GM06990 (cell line): ENCODE data around the gene KIAA0232.

Experiments used
- DNase-seq: peaks from one replicate; pipeline ENCODE4 v3.0.0-alpha.2; 2011; ENCODE audit not compliant: insufficient read length; ENCODE audit errors: extremely low read depth
- H3K27me3 ChIP-seq: replicated peaks from 2 replicates; pipeline ENCODE4 v1.6.0; 2011; ENCODE audit warnings: low read length; ENCODE audit not compliant: control insufficient read depth, insufficient read depth
- H3K36me3 ChIP-seq: 2 replicates; pipeline ENCODE4 v1.5.1; 2011; ENCODE audit warnings: low read length; ENCODE audit not compliant: control insufficient read depth, insufficient read depth
- H3K4me3 ChIP-seq: replicated peaks from 2 replicates; pipeline ENCODE4 v1.5.1; 2011; ENCODE audit warnings: low read depth, mild to moderate bottlenecking, control low read depth, low read length
- CTCF ChIP-seq: IDR thresholded peaks from 2 replicates; pipeline ENCODE4 v1.5.1; 2011; ENCODE audit warnings: low read length, control low read depth, mild to moderate bottlenecking, inconsistent platforms; ENCODE audit not compliant: insufficient read depth, poor library complexity, severe bottlenecking

Gene KIAA0232

GRCh38 chr4:6748286-6748685 is 34.2 kb upstream of the KIAA0232 start:
- Histone ChIP-seq H3K4me3 (no peak overlapping the region), H3K27me3 (no peaks in the 10 kb centered on the region), H3K36me3 (no peaks in the 10 kb centered on the region)
- TF ChIP-seq CTCF, result no peak
- no peak for DNase-seq

- no peak for DNase-seq
- Histone ChIP-seq H3K27me3 (no peaks in the 10 kb centered on the region), H3K36me3 (no peaks in the 10 kb centered on the region), H3K4me3 (no peak overlapping the region)
- TF ChIP-seq CTCF, result no peak
Observed at GRCh38 chr4:6749340-6750171, 33.0 kb upstream of the KIAA0232 start.

- no peak for DNase-seq
- H3K27me3 ChIP-seq, result no peaks in the 10 kb centered on the region
- no peaks in the 10 kb centered on the region for H3K36me3 ChIP-seq
- no peak overlapping the region for H3K4me3 ChIP-seq
- TF ChIP-seq CTCF, result no peak
Observed at GRCh38 chr4:6750286-6751221, 32.0 kb upstream of the KIAA0232 start.

- Histone ChIP-seq H3K27me3 (no peaks in the 10 kb centered on the region), H3K36me3 (no peaks in the 10 kb centered on the region), H3K4me3 (no peak overlapping the region)
- no peak for DNase-seq
- TF ChIP-seq CTCF, result no peak
Observed at GRCh38 chr4:6751611-6752485, 30.7 kb upstream of the KIAA0232 start.

GRCh38 chr4:6752486-6752829 is 30.1 kb upstream of the KIAA0232 start:
- DNase-seq, result no peak
- no peak for TF ChIP-seq CTCF
- H3K36me3 ChIP-seq, result no peaks in the 10 kb centered on the region
- no peak overlapping the region for H3K4me3 ChIP-seq
- H3K27me3 ChIP-seq, result no peaks in the 10 kb centered on the region
